GM19238 (cell line): ENCODE measurements around the gene MYL10.

ENCODE experiments used
- DNase-seq: peaks from one replicate; pipeline ENCODE4 v3.0.0; 2011; ENCODE audit warnings: low spot score; ENCODE audit not compliant: insufficient read length

The MYL10 gene

DNA sequence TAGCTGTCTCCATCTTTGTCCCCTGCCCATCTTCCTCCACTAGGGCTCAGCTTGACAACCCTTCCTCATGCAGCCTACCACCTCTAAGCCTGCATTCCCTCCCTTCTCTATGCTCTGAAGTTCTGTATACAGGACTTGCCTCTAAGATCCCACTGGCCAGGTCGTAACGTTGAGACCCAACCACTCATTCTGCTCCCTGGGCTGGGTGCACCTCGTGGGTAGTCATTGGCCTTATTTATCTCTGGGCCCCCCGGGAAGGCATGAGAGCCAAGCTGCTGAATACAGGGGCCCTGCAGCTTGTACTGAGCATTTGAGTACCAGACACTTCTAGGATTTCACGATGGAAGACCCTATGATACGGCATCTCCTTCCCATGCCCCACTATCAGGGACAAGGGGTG, 31.2 kb downstream of the MYL10 start:
- DNase-seq: no peak

DNA sequence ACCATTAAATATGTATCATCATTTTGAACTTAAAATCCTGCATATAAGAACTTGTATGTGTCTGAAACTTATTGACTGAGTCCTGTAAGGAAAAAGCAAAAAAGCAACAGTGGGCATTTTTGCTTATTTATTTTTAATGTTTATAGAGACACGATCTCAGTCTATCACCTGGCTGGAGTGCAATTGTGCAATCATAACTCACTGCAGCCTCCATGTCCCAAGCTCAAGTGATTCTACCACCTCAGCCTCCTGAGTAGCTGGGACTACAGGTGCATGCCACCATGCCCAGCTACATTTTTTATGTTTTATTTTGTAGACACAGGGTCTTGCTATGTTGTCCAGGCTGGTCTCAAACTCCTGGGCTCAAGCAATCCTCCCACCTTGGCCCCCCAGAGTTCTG, 32.2 kb downstream of the MYL10 start:
- no peak for DNase-seq

DNA sequence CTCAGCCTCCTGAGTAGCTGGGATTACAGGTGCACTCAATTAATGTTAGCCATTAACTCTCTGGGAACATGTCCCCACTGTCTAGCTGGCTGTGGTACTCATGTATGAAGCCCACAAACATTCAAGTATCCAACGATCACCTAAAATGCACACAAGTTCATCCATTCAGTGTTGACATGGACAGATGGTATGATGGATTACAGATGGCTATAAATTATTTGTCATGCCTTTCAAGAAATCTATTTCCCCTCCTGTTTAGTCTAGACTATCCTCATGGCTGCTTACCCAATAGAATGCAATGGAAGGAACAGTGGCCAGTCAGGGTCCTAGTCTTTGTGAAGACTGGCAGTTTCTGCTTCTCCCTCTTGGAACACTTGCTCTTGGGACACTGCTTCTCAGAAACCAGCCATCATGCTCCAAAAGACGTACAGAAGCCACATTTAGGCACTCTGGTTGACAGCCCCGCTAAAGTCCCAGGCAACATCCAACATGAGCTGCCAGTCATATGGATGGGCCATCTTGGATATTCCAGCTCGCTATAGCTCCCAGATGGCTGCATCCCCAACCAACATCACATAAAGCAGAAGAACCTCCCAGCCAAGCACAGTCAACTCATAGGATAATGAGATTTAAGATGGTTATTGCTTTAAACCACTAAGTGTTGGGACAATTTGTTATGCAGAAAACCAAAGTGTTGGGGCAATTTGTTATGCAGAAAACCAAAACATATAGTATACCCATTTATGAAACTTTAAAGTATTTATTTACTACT, 33.1 kb downstream of the MYL10 start:
- no peak for DNase-seq

DNA sequence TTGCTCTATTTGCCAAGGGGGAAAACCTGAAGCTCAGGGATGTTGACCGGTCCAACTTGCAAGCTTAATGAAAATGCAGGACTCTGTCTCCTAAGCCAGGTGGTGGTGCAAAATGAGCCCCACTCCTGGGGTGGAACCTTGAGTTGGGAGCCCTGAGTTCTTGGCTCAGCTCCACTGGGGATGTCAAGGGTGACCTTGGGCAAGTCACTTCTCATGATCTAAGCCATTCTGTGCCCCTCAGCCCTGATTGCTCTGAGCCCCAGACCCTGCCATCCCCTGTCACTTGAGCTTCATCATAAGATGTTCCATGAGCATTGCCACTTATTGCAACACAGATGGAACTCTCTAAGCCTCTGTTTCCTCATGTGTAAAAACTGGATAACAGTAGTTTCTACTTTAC, 33.9 kb downstream of the MYL10 start:
- DNase-seq: no peak

DNA sequence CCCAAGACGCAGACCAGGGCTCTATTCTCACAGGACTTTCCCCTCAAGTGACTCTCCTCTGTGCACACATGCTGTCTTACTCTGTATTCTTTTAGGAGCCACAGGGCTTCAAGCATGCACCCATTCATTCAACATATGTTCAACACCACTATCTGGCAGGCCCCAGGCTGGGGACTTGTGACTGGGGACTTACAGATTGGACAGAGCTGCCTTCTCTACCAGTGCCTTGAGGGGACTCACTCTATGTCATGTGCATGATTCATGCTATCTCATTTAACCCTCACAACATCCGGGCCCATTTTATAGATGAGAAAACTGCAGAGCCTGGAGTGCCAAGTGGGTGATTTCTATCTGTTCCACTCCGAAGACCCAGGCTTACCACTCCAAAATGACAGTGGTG, 34.3 kb downstream of the MYL10 start:
- no peak for DNase-seq

DNA sequence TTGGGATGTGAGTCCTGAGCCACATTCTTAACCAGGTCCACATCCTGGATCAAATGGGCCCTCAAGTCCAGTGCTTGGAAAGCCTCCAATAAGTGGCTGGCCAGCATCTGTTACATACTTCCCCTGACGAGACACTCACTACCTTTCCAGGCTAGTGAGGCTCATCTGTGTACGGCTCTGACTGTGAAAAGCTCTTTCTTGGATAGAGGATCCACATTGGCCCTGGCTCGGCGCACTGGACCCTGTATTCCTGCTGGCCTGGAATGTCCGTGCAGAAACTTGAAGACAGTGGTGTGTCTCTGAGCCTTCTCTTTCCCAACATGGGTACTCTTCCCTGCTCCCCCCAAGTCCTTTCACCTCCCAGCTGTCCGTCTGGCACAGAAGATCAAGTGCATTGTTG, 35.5 kb downstream of the MYL10 start:
- no peak for DNase-seq

DNA sequence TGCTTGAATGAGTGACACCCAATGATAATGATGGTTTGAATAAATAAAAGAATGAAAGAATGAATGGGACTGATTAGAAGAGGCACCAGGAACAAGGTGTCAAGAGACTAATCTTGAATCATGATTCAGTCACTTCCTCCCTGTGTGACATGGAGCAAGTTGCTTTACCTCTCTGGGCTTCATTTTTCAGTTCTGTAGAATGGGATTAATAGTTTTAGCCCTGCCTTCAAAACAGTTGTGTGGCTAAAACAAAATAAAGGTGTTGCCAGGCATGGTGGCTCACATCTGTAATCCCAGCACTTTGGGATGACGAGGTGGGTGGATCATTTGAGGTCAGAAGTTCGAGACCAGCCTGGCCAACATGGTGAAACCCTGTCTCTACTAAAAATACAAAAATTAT, 37.6 kb downstream of the MYL10 start:
- no peak for DNase-seq

DNA sequence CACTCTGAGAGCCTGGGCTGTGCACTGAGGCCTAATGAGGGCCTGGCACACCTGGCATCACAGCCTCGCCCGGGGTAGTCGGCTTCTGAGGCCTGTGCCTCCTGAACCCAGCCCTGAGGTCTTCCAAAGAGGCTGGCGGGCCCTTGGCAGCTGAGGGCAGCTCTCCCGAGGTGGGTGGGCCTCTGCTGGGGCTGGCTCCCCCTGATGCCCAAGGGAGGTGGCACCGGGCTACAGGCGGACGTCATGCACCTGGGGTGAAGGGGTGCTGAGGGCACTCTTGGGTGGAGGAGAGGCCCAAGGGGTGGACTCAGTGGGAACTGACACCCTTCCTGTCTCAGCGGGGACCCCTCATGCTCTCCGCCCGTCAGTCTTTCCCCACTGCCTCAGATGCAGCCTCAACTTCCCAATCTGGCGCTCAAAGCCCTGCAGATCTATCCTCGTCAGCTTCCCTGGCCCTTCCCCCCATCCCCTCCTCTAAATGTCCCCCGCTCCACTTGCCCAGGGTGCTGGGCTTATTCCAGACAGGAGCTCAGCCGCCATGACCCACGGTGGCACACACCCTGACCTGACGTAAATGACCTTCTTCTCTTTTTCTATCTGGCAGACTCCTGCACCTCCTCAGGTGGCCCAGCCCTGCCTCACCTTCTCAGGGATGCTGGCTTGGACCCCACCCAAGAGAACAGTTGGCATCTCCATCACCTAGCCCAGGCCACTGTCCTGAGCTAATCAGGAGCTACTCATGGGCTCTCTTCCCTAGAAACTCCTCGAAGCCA, 38.2 kb downstream of the MYL10 start:
- no peak for DNase-seq

DNA sequence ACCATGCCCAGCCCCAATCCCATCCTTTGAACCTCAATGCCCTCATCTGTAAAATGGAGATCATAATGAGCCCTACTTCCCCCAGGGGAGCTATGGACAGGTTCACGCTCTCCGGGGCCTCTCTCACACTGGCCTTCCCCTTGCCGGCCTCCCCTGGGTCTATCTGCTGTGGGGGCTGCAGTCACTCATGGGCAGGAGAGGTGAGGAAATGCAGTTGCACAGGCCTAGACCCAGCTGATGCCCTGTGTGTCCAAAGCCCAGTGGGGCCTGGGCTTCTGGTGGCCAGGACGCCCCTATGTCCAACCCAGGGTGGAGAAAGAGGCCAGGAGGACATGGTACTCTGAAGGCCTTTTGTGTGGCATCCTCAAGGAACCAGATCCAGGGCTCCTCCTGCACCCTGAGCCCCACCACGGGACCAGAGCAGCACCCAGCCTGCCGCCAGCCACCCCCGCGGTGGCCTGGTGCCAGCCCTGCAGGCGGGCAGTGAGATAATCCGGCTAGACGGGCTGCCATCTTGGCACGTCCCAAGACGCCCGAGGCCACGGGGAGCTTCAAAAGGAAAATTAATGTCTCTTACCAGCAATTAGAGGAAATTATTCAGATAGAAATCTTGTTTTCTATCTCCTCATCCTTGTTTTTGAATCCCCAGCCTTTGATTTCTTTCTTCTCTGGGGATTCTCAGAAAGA, 39.0 kb downstream of the MYL10 start:
- DNase-seq: no peak

DNA sequence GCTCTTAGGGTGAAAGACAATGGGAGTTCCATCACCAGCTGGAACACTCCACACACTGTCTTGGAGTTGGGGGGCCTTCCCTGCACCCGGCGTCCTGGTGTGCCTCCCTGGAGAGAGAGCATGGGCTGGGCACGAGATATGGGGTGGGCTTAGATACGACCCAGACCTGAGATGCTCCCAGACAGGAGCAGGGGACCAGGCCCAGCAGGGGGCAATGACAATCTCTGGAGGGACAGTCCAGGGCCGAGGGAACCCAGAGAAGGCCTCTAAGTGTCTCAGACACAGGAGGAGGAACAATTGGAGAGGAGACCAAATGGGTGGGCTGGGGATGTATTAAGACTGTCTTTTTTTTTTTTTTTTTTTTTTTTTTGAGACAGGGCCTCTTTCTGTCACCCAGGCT, 40.0 kb downstream of the MYL10 start:
- no peak for DNase-seq

DNA sequence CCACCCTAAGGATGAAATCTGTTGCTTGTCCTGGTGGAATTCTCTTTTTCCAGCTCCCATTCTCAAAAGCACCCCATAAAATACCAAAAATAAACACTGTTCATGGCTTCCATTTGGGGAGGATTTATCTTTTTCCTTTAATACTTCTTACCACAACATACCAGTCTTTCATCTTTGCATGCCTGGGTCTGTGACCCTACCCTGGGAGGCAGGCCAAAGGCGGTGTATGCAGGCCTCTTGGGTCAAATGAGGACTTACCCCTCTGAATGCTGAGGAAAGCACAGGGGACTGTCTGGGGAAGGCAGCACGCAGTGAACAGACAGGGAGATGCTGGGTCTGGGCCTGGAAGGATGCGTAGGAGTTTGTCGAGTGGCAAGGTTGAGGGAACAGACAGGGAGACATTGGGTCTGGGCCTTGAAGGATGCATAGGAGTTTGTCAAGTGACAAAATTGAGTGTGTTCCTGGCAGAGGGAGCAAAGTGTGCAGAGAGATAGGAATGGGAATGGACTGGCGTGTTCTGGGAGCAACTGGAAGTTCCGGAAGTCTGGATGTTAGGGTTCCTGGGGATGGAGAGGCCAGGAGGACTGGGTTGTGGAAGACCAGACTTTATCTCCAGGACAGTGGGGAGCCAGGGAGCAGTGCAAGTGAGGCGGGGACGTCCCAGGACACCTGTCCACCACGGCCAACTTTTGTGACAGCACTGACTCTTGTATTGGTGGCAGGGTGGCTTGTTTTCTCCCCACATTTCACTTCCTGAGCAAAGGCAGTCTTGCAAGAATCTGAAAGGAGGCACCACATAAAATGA, 40.8 kb downstream of the MYL10 start:
- DNase-seq: no peak

DNA sequence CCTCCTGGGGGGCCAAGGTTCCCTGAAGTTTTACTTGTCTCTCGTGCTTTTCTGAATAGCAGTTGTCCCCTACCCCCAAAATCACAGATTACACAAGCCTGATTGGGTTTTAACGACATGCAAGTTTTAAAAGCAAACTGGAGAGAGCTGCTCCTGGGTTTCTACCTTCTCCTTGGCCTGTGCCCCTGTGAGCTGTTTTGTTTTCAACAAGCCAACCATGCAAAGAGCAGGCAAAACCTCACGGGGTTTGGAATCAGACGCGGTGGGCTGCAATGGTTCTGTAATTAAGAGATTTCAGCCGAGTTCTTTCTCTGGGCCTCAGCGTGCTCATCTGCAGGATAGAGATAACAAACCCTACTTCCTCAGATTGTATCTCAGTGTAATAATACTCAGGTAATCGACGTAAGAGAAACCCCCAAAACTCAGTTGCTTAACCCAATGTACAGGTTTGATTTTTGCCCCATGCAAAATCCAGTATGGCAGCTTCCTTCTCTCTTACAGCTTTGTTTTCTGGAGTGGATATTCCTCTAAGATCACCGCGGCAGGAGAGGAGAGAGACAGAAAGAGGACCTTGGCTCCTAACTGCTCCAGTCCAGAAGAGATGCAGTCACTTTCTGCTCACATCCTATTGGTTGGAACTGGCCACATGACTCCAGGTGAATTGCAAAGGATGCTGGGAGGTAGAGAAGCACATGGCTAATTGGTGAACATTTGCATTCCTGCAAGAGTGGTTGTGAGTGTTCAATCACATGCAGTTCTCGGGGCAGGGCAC, 42.0 kb downstream of the MYL10 start:
- DNase-seq: no peak

DNA sequence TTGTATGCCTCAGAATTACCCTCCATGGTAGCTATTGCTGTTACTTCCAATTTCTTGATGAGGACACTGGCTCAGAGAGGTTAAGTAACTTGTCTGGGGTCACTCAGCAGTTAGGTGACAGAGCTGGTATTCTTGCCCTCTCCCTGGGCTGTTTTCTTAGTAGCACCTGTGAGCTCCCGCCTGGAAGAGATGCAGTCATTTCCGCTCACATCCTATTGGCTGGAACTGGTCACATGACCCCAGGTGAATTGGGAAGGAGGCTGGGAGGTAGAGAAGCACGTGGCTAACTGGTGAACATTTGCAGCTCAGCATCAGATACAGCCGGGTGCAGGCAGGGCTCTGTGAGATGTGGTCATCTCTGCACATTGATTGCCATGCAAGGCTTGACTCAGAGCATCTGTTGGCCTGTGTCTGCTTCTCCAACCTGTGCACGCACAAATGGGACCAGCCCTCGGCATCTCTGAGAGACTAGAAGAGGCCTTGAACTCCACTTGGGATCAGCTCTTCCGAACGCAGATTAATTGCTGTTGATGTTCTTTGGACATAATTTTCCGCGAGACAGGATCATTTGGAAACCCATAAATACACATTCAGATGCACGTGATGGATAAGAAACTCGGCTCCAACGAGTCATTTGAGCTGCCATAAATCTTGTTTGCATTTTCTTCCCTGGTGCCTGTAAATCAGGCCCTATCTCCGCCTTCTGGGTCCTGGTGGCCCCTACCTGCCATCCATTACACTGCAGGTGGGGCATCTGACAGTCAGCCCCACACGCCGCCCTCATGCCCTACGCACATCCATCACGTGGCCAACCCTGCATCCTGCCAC, 42.8 kb downstream of the MYL10 start:
- DNase-seq: no peak

DNA sequence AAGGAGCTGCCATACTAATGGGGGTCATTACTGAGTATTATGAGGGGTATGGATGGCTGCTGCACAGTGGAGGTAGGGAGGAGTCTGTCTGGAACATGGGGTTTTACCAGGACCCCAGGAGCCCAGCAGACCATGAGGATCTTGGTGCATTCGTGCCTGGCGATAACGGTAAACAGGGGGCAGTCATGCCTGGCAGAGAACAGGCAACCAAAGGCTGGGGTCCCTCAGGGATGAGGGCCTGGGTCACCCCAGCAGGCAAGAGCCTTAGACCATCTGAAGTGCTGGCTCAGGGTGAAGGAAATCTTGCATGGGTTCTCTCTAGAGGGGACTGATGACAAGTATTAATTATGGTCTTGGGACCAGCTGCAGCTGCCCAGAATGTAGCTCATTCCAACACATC, 46.1 kb downstream of the MYL10 start:
- no peak for DNase-seq

DNA sequence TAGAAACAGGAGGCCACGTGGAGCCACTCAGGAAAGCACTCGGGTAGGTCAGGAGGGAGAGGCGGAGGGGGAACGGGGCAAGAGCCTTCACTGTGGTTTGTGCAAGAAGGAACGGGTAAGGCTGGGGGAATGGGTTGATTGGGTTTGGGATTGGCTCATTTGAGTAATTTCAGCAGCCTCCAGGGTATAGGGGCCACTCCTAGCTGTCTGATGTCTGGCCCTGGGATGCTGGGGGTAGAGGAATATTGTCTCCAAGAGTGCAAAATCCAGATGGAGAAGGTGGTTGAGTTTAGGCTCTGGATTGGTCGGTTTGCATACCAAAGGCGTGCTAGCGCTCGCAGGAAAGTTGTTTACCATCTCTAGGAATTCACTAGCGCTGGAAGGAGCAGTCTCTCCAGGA, 47.2 kb downstream of the MYL10 start:
- no peak for DNase-seq

DNA sequence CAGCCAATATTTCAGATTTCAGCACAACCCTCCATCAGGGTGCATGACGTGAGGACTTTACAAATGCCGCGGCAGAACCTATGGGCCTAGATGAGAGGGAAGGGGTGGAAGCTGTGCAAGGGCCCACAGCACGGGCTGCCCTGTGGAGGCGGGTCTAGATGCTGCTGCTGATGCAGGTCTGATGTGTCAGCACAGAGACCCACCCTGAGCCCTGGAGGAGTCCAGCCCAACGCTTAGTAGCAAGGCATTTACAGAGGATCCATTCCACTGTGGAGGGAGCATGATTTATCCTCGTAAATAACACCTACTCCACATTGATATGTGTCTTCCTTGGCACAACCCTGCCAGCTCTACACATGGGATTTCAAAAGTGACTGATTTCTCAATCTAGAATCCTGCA, 48.5 kb downstream of the MYL10 start:
- DNase-seq: no peak

DNA sequence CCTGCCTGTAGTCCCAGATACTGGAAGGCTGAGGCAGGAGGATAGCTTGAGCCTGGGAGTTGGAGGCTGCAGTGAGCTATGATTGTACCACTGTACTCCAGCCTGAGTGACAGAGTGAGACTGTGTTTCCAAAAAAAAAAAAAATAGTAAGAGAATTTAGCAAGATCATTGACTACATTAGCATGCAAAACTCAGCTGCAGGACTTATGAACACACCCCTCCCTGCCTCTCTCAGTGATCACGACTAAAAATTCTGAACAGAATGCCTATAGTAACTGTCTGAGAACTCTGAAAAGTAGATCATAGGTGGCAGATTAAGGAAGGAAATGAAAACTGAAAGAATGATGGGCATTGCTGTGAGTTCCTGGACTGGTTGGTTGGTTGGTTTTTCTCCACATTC, 50.5 kb downstream of the MYL10 start:
- DNase-seq: no peak

DNA sequence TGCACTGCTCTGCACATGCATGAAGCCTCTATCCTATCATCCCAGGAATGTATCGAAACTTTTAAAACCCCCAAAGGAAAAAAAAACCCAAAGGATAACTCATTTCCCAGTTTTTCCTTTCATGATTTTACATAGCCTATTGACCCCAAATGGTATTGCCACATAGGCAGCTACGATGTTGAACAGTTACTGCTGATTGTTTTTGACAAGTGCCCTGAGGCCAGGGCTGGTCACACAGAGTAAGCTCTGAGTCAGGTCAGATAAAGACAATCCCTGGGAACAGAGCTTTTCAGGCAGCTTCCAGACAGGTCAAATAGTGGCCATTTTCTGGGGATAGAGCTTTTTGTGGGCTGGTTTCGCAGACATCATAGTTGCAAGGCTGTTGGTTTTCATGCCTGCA, 52.1 kb downstream of the MYL10 start:
- no peak for DNase-seq

DNA sequence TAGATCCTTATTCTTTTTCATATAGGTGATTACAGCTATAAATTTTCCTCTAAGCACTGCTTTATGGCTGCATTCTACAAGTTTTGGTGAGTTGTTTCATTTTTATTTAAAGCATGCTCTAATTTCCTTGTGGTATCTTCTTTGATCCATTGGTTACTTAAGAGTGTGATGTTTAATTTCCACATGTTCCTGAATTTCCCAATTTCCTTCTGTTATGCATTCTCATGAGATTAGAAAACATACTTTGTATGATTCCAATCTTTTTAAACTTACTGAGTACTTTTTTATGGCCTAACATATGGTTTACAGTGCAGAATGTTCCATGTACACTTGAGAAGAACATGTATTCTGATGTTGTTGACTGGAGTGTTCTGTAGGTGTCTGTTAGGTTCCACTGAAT, 53.4 kb downstream of the MYL10 start:
- DNase-seq: no peak

DNA sequence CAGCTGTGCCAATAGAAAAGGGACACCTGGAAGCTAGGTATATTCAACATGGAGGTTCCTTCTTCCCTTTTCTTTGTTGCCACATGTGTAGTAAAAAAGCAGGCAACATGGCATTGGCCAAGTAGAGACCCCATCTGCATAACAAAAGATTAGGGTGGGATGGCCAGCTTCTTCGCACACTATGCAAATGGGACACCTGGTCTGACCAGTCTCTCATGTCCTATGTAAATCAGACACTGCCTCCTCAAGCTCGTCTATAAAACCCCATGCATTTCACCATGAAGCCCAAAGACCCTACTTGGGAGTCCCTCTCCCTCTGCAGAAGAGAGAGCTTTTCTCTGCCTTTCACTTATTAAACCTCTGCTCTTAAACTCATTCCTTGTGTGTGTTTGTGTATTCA, 53.9 kb downstream of the MYL10 start:
- no peak for DNase-seq
